NCI-H524 treated with DMSO at 0.1 percent for 48 hours (cell line): ENCODE measurements around the gene NOL9.
"Not testable (repeated sequence)": the region's sequence is repeated elsewhere in the genome, so short reads cannot be mapped to it uniquely, and the experiment has no call there.

Experiments
- DNase-seq: peaks from one replicate; lab custom pipeline; 2025; lab: John Stamatoyannopoulos, UW

The NOL9 gene

GRCh38 chr1:6554031-6554906 lies at the start of gene NOL9:
NOL9 (minus strand) TSS chr1:6554513; CDS start chr1:6554502, 11 bp downstream.
- peak; percentile 31 for DNase-seq

GRCh38 chr1:6603238-6603914 lies 49.1 kb upstream of the NOL9 start:
- DNase-seq = no peak

- DNase-seq = no peak
Observed at GRCh38 chr1:6602669-6603237, 48.4 kb upstream of the NOL9 start, which contains the start of gene KLHL21. KLHL21 (minus strand) TSS chr1:6602869; CDS start chr1:6602817, 52 bp downstream.

GRCh38 chr1:6601923-6602668 lies 47.8 kb upstream of the NOL9 start:
- DNase-seq = no peak

- no peak for DNase-seq
Observed at GRCh38 chr1:6601049-6601922, 47.0 kb upstream of the NOL9 start.

GRCh38 chr1:6600410-6601048 lies 46.2 kb upstream of the NOL9 start:
- DNase-seq = no peak

GRCh38 chr1:6599991-6600390 lies 45.7 kb upstream of the NOL9 start:
- not testable (repeated sequence) for DNase-seq

GRCh38 chr1:6599141-6599975 lies 45.0 kb upstream of the NOL9 start:
- no peak for DNase-seq

- no peak for DNase-seq
Observed at GRCh38 chr1:6597777-6598131, 43.4 kb upstream of the NOL9 start.

GRCh38 chr1:6596886-6597776 lies 42.8 kb upstream of the NOL9 start:
- DNase-seq = no peak

GRCh38 chr1:6596351-6596750 lies 42.0 kb upstream of the NOL9 start:
- DNase-seq = no peak

- DNase-seq = no peak
Observed at GRCh38 chr1:6594977-6595740, 40.8 kb upstream of the NOL9 start.

GRCh38 chr1:6593810-6594209 lies 39.5 kb upstream of the NOL9 start:
- no peak for DNase-seq

- no peak for DNase-seq
Observed at GRCh38 chr1:6592865-6593593, 38.7 kb upstream of the NOL9 start.

- DNase-seq = no peak
Observed at GRCh38 chr1:6592441-6592840, 38.1 kb upstream of the NOL9 start.

GRCh38 chr1:6591644-6592043 lies 37.3 kb upstream of the NOL9 start:
- no peak for DNase-seq

GRCh38 chr1:6591222-6591621 lies 36.9 kb upstream of the NOL9 start:
- DNase-seq = no peak
